HPDE6-E6E7 (cell line): Measurements from ENCODE around the gene STXBP6.
"Not testable (repeated sequence)": the region's sequence is repeated elsewhere in the genome, so short reads cannot be mapped to it uniquely, and the experiment has no call there.

Experiments
- DNase-seq: peaks from one replicate; pipeline ENCODE4 v3.0.0; 2011; ENCODE audit warnings: missing footprints; ENCODE audit errors: extremely low spot score

The STXBP6 gene

GRCh38 chr14:24803426-24803825, 246.5 kb downstream of the STXBP6 start:
- DNase-seq = not testable (repeated sequence)

- no peak for DNase-seq
Observed at GRCh38 chr14:24802236-24802635, 247.7 kb downstream of the STXBP6 start.

- DNase-seq = no peak
Observed at GRCh38 chr14:24801024-24801423, 248.9 kb downstream of the STXBP6 start.

- DNase-seq = no peak
Observed at GRCh38 chr14:24798911-24799462, 251.0 kb downstream of the STXBP6 start.

- no peak for DNase-seq
Observed at GRCh38 chr14:24795406-24795805, 254.5 kb downstream of the STXBP6 start.

GRCh38 chr14:24794644-24795305, 255.2 kb downstream of the STXBP6 start:
- no peak for DNase-seq

- no peak for DNase-seq
Observed at GRCh38 chr14:24790196-24790595, 259.8 kb downstream of the STXBP6 start.

- DNase-seq = no peak
Observed at GRCh38 chr14:24789378-24789884, 260.5 kb downstream of the STXBP6 start.

- no peak for DNase-seq
Observed at GRCh38 chr14:24785698-24786097, 264.2 kb downstream of the STXBP6 start.

GRCh38 chr14:24784981-24785380, 265.0 kb downstream of the STXBP6 start:
- DNase-seq = no peak

GRCh38 chr14:24783791-24784190, 266.2 kb downstream of the STXBP6 start:
- no peak for DNase-seq

- DNase-seq = no peak
Observed at GRCh38 chr14:24780281-24780680, 269.7 kb downstream of the STXBP6 start.

- no peak for DNase-seq
Observed at GRCh38 chr14:24777678-24778077, 272.3 kb downstream of the STXBP6 start.

- DNase-seq = no peak
Observed at GRCh38 chr14:24775950-24776349, 274.0 kb downstream of the STXBP6 start.

GRCh38 chr14:24774187-24774915, 275.6 kb downstream of the STXBP6 start:
- DNase-seq = no peak

- not testable (repeated sequence) for DNase-seq
Observed at GRCh38 chr14:24773564-24773963, 276.4 kb downstream of the STXBP6 start.

- no peak for DNase-seq
Observed at GRCh38 chr14:24766434-24766833, 283.5 kb downstream of the STXBP6 start.

- no peak for DNase-seq
Observed at GRCh38 chr14:24761141-24761540, 288.8 kb downstream of the STXBP6 start.
